B cell (primary cell): ENCODE data around the gene PRSS53.

Source experiments
- EZH2 ChIP-seq: IDR thresholded peaks from 2 replicates; pipeline ENCODE4 v1.6.1; 2012; ENCODE audit warnings: borderline replicate concordance, low read depth, mild to moderate bottlenecking, moderate library complexity, low read length; ENCODE audit not compliant: insufficient read depth, poor library complexity, severe bottlenecking
- TF ChIP-seq, protein P1 (sequence below): fragments of 200-600 bp; IDR thresholded peaks from one replicate; pipeline ENCODE4 v1.8.0; 2022; ENCODE audit warnings: antibody characterized with exemption, mild to moderate bottlenecking

DNA sequence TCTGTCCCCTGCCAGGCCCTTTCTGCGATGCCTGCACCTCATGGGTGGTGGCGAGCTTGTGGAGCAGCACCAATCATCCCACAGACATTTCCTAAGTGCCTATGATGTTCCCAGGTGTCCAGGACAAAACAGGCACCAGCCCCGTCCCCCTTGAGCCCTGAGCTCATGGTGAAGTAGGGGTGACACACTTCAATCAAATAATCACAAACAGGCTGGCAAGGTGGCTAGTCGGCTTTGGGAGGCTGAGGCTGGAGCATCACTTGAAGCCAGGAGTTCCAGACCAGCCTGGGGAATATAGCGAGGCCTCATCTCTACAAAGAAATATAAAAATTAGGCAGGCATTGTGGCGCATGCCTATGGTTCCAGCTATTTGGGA, 47.5 kb upstream of the PRSS53 start:
- TF ChIP-seq, protein P1, sequence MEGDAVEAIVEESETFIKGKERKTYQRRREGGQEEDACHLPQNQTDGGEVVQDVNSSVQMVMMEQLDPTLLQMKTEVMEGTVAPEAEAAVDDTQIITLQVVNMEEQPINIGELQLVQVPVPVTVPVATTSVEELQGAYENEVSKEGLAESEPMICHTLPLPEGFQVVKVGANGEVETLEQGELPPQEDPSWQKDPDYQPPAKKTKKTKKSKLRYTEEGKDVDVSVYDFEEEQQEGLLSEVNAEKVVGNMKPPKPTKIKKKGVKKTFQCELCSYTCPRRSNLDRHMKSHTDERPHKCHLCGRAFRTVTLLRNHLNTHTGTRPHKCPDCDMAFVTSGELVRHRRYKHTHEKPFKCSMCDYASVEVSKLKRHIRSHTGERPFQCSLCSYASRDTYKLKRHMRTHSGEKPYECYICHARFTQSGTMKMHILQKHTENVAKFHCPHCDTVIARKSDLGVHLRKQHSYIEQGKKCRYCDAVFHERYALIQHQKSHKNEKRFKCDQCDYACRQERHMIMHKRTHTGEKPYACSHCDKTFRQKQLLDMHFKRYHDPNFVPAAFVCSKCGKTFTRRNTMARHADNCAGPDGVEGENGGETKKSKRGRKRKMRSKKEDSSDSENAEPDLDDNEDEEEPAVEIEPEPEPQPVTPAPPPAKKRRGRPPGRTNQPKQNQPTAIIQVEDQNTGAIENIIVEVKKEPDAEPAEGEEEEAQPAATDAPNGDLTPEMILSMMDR = no peak
- no peak for TF ChIP-seq EZH2
